SU-DHL-6 (cell line): Measurements from ENCODE around the gene NATD1.

Experiments used
- H2AFZ ChIP-seq: fragments of 200-600 bp; sonication (generic); 2 replicates; pipeline ENCODE4 v1.6.1; 2014; ENCODE audit warnings: low read depth, mild to moderate bottlenecking, moderate library complexity, mixed read lengths, antibody characterized with exemption, low read length; ENCODE audit not compliant: severe bottlenecking
- H3F3A ChIP-seq: fragments of 200-600 bp; shearing (Covaris generic); 2 replicates; pipeline ENCODE4 v1.6.0; 2016; ENCODE audit warnings: antibody characterized with exemption, mild to moderate bottlenecking; ENCODE audit not compliant: insufficient read depth
- H3K27ac ChIP-seq: fragments of 200-600 bp; sonication (generic); 2 replicates; pipeline ENCODE4 v1.5.1; 2016; ENCODE audit warnings: low read depth, mild to moderate bottlenecking, low read length, moderate library complexity, mixed read lengths
- H3K27me3 ChIP-seq: fragments of 200-600 bp; sonication (generic), shearing (Covaris generic); 2 replicates; pipeline ENCODE4 v1.6.0; 2014; ENCODE audit warnings: mild to moderate bottlenecking, low read length
- H3K36me3 ChIP-seq: fragments of 200-600 bp; sonication (generic); 2 replicates; pipeline ENCODE4 v1.6.1; 2014; ENCODE audit warnings: mild to moderate bottlenecking, low read length, mixed read lengths
- H3K4me2 ChIP-seq: fragments of 300-600, 200-600 bp; shearing (Covaris generic), sonication (generic); 2 replicates; pipeline ENCODE4 v1.6.0; 2014; ENCODE audit warnings: low read length, low read depth, mild to moderate bottlenecking; ENCODE audit not compliant: poor library complexity, severe bottlenecking
- H3K4me3 ChIP-seq: fragments of 200-600 bp; sonication (generic); 2 replicates; pipeline ENCODE4 v1.5.1; 2014; ENCODE audit warnings: antibody characterized with exemption, low read length, mild to moderate bottlenecking, mixed read lengths; ENCODE audit not compliant: insufficient read depth, poor library complexity, severe bottlenecking
- H3K79me2 ChIP-seq: fragments of 200-600 bp; sonication (generic); 2 replicates; pipeline ENCODE4 v1.6.1; 2014; ENCODE audit warnings: mild to moderate bottlenecking, low read length, moderate library complexity; ENCODE audit not compliant: insufficient read depth
- H3K9ac ChIP-seq: fragments of 200-600 bp; sonication (generic); 2 replicates; pipeline ENCODE4 v1.7.0; 2014; ENCODE audit warnings: mild to moderate bottlenecking, low read length
- H3K9me2 ChIP-seq: fragments of 200-600 bp; sonication (generic); replicated peaks from 2 replicates; pipeline ENCODE4 v1.6.1; 2014; ENCODE audit warnings: low read length; ENCODE audit not compliant: insufficient read depth
- H3K9me3 ChIP-seq: fragments of 200-600 bp; sonication (generic); 2 replicates; pipeline ENCODE4 v1.6.1; 2014; ENCODE audit warnings: low read length, mixed read lengths; ENCODE audit not compliant: insufficient read depth
- H4K20me1 ChIP-seq: fragments of 200-600 bp; sonication (generic); 2 replicates; pipeline ENCODE4 v1.6.1; 2014; ENCODE audit warnings: low read depth, mild to moderate bottlenecking, antibody characterized with exemption, low read length, moderate library complexity, mixed read lengths
- CTCF ChIP-seq: fragments of 200-600 bp; sonication (generic); IDR thresholded peaks from one replicate; pipeline ENCODE4 v1.5.1; 2017; ENCODE audit warnings: antibody characterized with exemption, mild to moderate bottlenecking, low read length, moderate library complexity; ENCODE audit not compliant: insufficient read depth, poor library complexity, severe bottlenecking
- EZH2phosphoT487 ChIP-seq: fragments of 200-600 bp; sonication (generic), shearing (Covaris generic); conservative IDR thresholded peaks from 2 replicates; pipeline ENCODE4 v1.6.1; 2018; ENCODE audit warnings: mild to moderate bottlenecking, antibody characterized with exemption, low read length, moderate library complexity, mixed read lengths

Gene NATD1

GRCh38 chr17:21287703-21288449 is 34.7 kb upstream of the NATD1 start:
- no peaks in the 10 kb centered on the region for H3K27me3 ChIP-seq
- TF ChIP-seq CTCF: no peak
- no peak for TF ChIP-seq EZH2phosphoT487
- peaks cover 63% of the 10 kb centered on the region for H3K79me2 ChIP-seq
- no peaks in the 10 kb centered on the region for H3K9me2 ChIP-seq
- no peaks in the 10 kb centered on the region for H3K36me3 ChIP-seq
- H3K4me3 ChIP-seq: peak overlapping the region; percentile 78
- no peaks in the 10 kb centered on the region for H4K20me1 ChIP-seq
- no peaks in the 10 kb centered on the region for H3K9me3 ChIP-seq
- peaks cover 26% of the 10 kb centered on the region for H3F3A ChIP-seq
- peak overlapping the region; percentile 74 for H3K9ac ChIP-seq
- peak overlapping the region; percentile 92 for H3K4me2 ChIP-seq
- peak overlapping the region; percentile 7 for H2AFZ ChIP-seq
- H3K27ac ChIP-seq: peak overlapping the region; percentile 95

- H3K9me2 ChIP-seq: no peaks in the 10 kb centered on the region
- H3F3A ChIP-seq: peaks cover 26% of the 10 kb centered on the region
- H3K9ac ChIP-seq: peak overlapping the region; percentile 74
- no peaks in the 10 kb centered on the region for H3K27me3 ChIP-seq
- H3K9me3 ChIP-seq: no peaks in the 10 kb centered on the region
- H4K20me1 ChIP-seq: no peaks in the 10 kb centered on the region
- H3K36me3 ChIP-seq: no peaks in the 10 kb centered on the region
- H3K4me3 ChIP-seq: peak overlapping the region; percentile 78
- no peak overlapping the region for H2AFZ ChIP-seq
- H3K27ac ChIP-seq: peak overlapping the region; percentile 95
- H3K79me2 ChIP-seq: peaks cover 59% of the 10 kb centered on the region
- no peak for TF ChIP-seq EZH2phosphoT487
- no peak for TF ChIP-seq CTCF
- H3K4me2 ChIP-seq: peak overlapping the region; percentile 92
Observed at GRCh38 chr17:21286909-21287702, 33.9 kb upstream of the NATD1 start.

- H3K4me3 ChIP-seq: peak overlapping the region; percentile 78
- H3F3A ChIP-seq: peaks cover 26% of the 10 kb centered on the region
- no peaks in the 10 kb centered on the region for H3K9me2 ChIP-seq
- H3K9me3 ChIP-seq: no peaks in the 10 kb centered on the region
- peak overlapping the region; percentile 95 for H3K27ac ChIP-seq
- TF ChIP-seq EZH2phosphoT487 (no peak), CTCF (no peak)
- H3K27me3 ChIP-seq: no peaks in the 10 kb centered on the region
- peak overlapping the region; percentile 92 for H3K4me2 ChIP-seq
- H3K9ac ChIP-seq: peak overlapping the region; percentile 74
- no peak overlapping the region for H2AFZ ChIP-seq
- H3K36me3 ChIP-seq: no peaks in the 10 kb centered on the region
- H3K79me2 ChIP-seq: peaks cover 56% of the 10 kb centered on the region
- H4K20me1 ChIP-seq: no peaks in the 10 kb centered on the region
Observed at GRCh38 chr17:21286066-21286770, 33.0 kb upstream of the NATD1 start.
